Measurements from ENCODE around the gene CTNNAL1.
"Not testable (repeated sequence)": the region's sequence is repeated elsewhere in the genome, so short reads cannot be mapped to it uniquely, and the experiment has no call there.

Gene CTNNAL1

DNA sequence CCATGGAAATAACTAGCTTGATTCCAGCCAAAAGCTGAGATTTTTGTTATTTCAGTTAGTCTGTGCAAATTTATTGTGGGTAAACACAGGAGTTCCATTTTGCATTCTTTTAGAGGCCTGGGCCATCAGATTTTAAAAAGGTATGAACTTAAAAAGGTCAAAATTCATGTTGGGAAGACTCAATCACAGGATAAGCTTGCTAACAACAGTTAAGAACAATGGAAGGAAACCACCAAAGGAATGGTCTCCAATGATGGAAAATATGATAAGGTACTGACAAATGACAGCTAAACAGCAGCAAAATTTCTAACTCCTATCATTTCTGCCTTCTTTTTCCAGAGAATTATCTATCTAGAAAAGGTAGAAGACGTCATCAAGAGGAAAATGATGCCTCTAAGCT is 63.1 kb downstream of the CTNNAL1 start:
- no peaks in the 10 kb centered on the region for H3K4me1 Mint-ChIP-seq (ENCODE audit: low read depth)
- H3K9me3 Mint-ChIP-seq (ENCODE audit: low read depth), result no peaks in the 10 kb centered on the region
- no peaks in the 10 kb centered on the region for H3K27me3 Mint-ChIP-seq
- H3K36me3 Mint-ChIP-seq, result peaks cover 8% of the 10 kb centered on the region
- H3K27ac Mint-ChIP-seq, result no peak overlapping the region
- no peak overlapping the region for H3K4me3 Mint-ChIP-seq

DNA sequence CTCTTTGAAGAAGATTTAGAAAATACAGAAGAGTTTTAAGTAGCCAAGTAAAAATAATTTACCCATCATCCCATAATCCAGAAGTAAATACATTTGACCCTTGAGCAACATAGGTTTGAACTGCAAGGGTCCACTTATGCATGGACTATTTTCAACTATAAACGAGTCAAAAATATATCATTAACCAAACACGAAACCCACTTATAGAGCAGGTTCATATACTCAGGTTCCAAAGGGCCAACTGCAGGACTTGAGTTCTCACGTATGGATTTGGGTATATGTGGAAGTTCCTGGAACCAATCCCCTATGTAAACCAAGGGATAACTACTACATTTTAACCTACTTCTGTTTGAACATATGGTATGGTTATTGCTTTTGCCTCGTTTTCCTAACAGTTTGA is 73.3 kb downstream of the CTNNAL1 start:
- Mint-ChIP-seq H3K36me3 (peaks cover 7% of the 10 kb centered on the region), H3K4me3 (no peak overlapping the region), H3K27ac (no peak overlapping the region), H3K4me1 (ENCODE audit: low read depth) (peaks cover 5% of the 10 kb centered on the region), H3K9me3 (ENCODE audit: low read depth) (no peaks in the 10 kb centered on the region), H3K27me3 (no peaks in the 10 kb centered on the region)

DNA sequence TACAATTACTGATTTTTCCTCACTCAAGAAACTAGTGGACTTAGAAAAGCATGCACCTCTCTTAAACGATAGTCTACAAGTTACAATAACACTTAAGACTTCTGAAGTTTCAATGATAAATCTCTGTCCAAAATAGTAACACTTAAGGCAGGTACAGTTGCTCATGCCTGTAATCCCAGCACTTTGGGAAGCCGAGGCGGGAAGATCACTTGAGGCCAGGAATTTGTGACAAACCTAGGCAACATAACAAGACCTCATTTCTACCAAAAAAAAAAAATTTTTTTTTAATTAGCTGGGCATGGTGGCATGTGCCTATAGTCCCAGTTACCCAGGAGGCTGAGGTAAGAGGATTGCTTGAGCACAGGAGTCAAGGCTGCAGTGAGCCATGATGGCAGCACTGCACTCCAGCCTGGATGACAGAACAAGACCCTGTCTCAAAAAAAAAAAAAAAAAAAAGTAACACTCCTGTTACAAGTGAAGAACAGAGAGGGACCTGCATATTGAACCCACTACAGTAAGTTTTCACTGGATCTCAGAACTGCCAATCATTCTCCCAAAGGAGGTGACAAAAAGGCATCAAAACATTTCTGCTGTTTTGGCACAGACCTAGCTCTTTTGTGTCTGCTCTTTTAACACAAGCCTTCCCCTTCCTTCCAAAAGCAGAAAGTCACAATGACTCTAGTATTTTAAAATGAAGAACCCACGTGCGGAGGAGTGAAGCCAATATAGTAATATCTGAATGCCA is 75.6 kb downstream of the CTNNAL1 start:
- H3K4me1 Mint-ChIP-seq (ENCODE audit: low read depth), result peaks cover 18% of the 10 kb centered on the region
- H3K9me3 Mint-ChIP-seq (ENCODE audit: low read depth), result no peaks in the 10 kb centered on the region
- no peaks in the 10 kb centered on the region for H3K27me3 Mint-ChIP-seq
- no peak overlapping the region for H3K4me3 Mint-ChIP-seq
- H3K27ac Mint-ChIP-seq, result no peak overlapping the region
- H3K36me3 Mint-ChIP-seq, result peaks cover 7% of the 10 kb centered on the region

DNA sequence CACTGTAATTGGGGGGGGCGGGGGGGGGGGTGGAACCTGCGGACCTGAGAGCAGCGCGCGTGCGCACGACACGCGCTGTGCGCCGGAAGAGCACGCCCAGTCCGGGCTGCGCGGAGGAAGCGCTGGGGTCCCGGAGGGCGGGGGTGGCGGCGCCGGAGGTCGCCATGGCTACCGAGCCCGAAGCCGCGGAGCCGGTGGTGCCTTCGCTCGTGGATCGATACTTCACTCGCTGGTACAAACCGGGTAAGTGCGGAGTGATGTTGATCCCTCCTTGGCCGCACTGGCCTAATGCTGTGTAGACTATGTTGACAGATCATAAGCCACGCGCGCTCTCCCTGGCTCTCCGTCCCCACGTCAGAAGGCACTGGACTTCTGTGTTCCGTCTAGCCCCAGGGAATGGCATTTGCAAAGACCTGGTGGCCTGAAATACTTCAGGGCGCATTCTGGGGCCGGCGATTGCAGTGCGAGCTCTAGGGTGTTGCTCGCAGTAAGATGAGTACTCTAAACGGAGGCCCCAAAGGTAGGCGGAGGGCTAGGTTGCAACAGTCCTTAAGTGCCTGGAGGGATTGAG is 78.9 kb downstream of the CTNNAL1 start, which contains the start of gene ABITRAM:
TSS of gene ABITRAM (plus strand) at position 78 of the 571 bp plus-strand sequence. CDS start at position 165, 87 bp downstream.
- H3K4me3 Mint-ChIP-seq, result peak within 1 kb of the TSS; percentile 96
- H3K27me3 Mint-ChIP-seq, result no peaks in the 10 kb centered on the region
- H3K27ac Mint-ChIP-seq, result peak within 1 kb of the TSS; percentile 96
- H3K36me3 Mint-ChIP-seq, result peaks cover 5% of the 10 kb centered on the region
- H3K9me3 Mint-ChIP-seq (ENCODE audit: low read depth), result no peaks in the 10 kb centered on the region
- peaks cover 35% of the 10 kb centered on the region for H3K4me1 Mint-ChIP-seq (ENCODE audit: low read depth)

DNA sequence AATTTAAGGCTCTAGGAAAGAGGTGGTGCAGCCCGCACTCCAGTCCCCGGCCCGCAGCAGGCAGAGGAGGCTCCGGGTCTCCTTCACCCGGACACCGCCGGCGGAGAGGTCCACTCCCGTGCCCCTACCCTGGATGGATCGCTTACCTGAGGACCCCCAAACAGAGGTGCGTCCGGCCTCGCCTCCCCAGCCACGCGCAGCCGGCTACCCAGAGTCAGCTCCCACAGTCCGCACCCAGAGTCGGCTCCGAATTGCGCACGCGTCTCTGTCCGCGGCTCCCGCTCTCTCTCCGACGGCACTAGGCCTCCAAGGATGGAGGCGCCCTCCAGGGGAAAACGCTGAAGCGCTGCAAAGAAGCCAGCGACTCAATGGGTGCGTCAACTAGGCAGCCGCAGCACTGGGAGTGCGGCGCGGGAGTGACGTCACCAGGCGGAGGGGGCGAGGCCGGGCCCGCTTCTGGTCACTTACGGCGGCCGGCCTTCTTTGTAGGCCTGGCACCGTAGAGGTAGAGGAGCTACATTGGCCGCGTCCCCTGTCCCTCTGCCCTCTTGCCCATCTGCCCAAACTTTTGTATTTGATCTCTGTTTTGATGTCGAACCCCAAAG is 79.5 kb downstream of the CTNNAL1 start, which contains the start of gene ELP1:
TSS of gene ELP1 (minus strand) at position 407 of the 605 bp plus-strand sequence. CDS start 2,978 bp downstream, outside the sequence.
- Mint-ChIP-seq H3K4me1 (ENCODE audit: low read depth) (peaks cover 35% of the 10 kb centered on the region), H3K4me3 (peak within 1 kb of the TSS; percentile 96), H3K27ac (peak within 1 kb of the TSS; percentile 96), H3K9me3 (ENCODE audit: low read depth) (no peaks in the 10 kb centered on the region), H3K36me3 (peaks cover 5% of the 10 kb centered on the region), H3K27me3 (no peaks in the 10 kb centered on the region)

DNA sequence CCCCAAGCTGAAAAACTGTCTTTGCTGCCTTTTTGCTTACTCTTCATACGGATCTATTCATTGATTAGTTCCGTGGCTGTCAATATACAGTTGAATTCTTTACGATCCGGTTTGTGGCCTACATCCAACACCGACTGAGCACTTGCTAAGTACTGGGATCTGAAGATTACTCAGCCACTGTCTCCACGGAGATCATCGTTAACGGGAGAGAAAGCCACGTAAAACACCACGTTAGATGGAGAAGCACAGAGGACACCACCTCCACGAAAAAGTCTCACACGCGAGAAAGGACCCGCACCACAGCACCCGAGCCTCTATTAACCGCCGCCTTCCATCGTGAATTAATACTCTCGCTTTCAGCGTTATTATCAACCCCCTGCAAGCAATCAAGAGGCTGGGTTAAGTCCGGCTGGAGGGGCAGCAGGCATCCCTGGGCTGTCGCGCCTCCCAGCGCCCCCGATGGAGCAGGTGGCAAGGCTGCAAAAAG is 80.0 kb downstream of the CTNNAL1 start:
- no peaks in the 10 kb centered on the region for H3K9me3 Mint-ChIP-seq (ENCODE audit: low read depth)
- H3K36me3 Mint-ChIP-seq, result peaks cover 7% of the 10 kb centered on the region
- H3K27me3 Mint-ChIP-seq, result no peaks in the 10 kb centered on the region
- peak overlapping the region; percentile 95 for H3K27ac Mint-ChIP-seq
- peak overlapping the region; percentile 96 for H3K4me3 Mint-ChIP-seq
- peaks cover 35% of the 10 kb centered on the region for H3K4me1 Mint-ChIP-seq (ENCODE audit: low read depth)

DNA sequence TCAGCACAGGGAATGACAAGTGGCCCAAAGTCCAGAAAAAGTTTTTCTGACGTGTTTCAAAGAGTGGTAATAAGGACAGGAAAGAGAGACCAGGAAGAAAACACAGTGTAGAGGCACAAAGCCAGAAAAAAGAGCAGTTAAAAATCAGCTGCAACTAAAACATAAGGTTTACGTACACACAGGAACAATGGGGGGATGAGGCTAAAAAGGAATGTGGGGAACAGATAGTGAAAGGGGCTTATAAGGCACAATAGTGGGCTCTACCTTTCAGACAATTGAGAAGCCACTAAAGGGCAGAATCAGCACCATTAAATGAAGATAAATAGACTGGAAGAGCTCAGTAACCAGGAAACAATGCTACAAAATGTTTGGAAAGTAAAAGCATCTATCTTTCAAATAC is 84.9 kb downstream of the CTNNAL1 start:
- H3K4me3 Mint-ChIP-seq, result no peak overlapping the region
- H3K27ac Mint-ChIP-seq, result no peak overlapping the region
- H3K4me1 Mint-ChIP-seq (ENCODE audit: low read depth), result peaks cover 23% of the 10 kb centered on the region
- H3K9me3 Mint-ChIP-seq (ENCODE audit: low read depth), result no peaks in the 10 kb centered on the region
- H3K36me3 Mint-ChIP-seq, result peaks cover 20% of the 10 kb centered on the region
- no peaks in the 10 kb centered on the region for H3K27me3 Mint-ChIP-seq

DNA sequence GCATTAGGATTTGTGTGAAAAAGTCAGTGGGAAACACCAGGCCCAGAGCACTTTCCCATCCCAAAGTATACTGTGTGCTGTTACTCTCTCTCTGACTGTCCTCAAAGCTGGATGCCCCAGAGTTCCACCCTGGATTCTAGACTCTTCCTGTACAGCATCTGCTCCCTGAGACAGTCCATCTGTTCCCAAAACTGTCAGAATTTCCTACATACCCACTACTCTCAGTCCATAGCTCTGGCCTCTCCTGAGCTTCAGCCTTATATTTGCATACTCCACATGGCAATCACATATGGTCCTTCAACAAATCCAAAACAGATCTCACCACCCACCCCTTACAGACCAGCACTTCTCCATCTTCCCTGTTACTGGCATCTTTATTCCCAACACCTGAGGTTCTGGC is 88.8 kb downstream of the CTNNAL1 start:
- H3K27me3 Mint-ChIP-seq, result no peaks in the 10 kb centered on the region

DNA sequence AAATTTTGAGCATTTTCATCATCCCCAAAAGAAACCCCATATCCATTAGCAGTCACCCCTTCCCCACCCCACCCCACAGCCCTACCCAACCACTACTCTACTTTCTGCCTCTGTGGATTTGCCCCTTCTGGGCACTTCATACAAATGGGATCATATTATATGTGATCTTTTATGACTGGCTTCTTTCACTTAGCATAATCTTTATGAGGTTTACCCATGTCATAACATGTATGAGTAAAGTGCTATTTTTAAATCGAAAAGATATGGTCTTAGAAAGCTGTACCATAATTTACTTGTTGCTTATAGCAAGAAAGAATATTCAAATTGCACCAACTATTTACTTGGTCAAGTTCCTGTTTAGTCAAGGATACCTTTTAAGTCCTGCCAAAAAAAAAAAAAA is 92.1 kb downstream of the CTNNAL1 start:
- Mint-ChIP-seq H3K27ac (no peak overlapping the region), H3K36me3 (peaks cover 26% of the 10 kb centered on the region), H3K27me3 (no peaks in the 10 kb centered on the region), H3K4me1 (ENCODE audit: low read depth) (no peaks in the 10 kb centered on the region), H3K4me3 (no peak overlapping the region), H3K9me3 (ENCODE audit: low read depth) (no peaks in the 10 kb centered on the region)

More for the DNA sequence above, 88.8 kb downstream of the CTNNAL1 start:
- Mint-ChIP-seq H3K4me1 (ENCODE audit: low read depth) (no peaks in the 10 kb centered on the region), H3K4me3 (no peak overlapping the region), H3K36me3 (peaks cover 29% of the 10 kb centered on the region), H3K27ac (no peak overlapping the region), H3K9me3 (ENCODE audit: low read depth) (no peaks in the 10 kb centered on the region)

DNA sequence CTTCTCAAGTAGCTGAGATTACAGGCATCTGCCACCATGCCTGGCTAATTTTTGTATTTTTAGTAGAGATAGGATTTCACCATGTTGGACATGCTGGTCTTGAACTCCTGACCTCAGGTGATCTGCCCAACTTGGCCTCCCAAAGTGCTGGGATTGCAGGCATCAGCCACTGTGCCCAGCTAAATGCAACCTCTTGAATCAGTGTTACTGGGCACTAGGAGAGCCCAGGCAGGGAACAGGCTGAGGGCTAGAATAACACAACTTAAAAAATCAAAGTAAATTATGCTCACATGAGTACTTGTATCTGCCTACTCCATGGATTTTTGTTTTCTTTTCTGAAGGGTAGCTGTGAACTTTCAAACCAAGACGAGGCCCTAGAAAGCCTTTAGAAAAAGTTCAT is 92.9 kb downstream of the CTNNAL1 start:
- not testable (repeated sequence) for H3K9me3 Mint-ChIP-seq (ENCODE audit: low read depth); H3K4me3 Mint-ChIP-seq; H3K27me3 Mint-ChIP-seq; H3K27ac Mint-ChIP-seq; H3K4me1 Mint-ChIP-seq (ENCODE audit: low read depth)
- H3K36me3 Mint-ChIP-seq, result peaks cover 28% of the 10 kb centered on the region

DNA sequence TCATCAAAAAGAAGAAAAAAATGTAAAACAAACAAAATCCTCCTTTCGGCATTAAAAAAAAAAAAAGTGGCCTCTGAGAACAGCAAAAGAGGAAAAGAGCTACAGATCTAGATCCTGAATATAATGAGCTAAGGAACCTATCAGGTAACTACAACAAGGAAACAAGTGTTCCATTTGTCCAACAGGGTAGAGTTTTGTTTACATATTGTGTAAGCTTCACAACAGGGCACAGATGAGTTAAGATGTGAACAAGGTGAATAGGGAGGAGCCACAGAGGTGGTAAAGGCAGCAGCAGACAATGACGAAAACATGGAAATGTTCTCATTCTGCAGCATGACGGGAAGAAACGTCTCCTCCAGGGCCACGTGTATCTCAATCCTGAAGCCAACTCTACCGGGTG is 93.8 kb downstream of the CTNNAL1 start:
- Mint-ChIP-seq H3K27ac (no peak overlapping the region), H3K27me3 (no peaks in the 10 kb centered on the region), H3K9me3 (ENCODE audit: low read depth) (no peaks in the 10 kb centered on the region), H3K4me1 (ENCODE audit: low read depth) (no peaks in the 10 kb centered on the region), H3K4me3 (no peak overlapping the region), H3K36me3 (peaks cover 27% of the 10 kb centered on the region)

DNA sequence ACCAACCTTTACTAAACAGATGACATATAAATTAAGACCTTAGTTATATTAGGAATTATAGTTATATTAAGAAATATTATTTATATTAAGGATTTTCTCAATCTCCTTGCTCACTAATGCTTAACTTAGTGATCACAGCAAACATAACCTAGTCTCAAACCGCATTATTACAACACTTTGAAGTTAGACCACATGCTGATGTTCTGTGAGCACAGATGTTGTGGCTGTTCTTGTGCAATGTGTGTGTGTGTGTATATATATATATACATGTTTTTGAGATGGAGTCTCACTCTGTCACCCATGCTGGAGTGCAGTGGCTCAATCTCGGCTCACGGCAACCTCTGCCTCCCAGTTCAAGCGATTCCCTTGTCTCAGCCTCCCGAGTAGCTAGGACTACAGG is 99.9 kb downstream of the CTNNAL1 start:
- H3K27me3 Mint-ChIP-seq, result no peaks in the 10 kb centered on the region
- no peak overlapping the region for H3K4me3 Mint-ChIP-seq
- peaks cover 14% of the 10 kb centered on the region for H3K36me3 Mint-ChIP-seq
- H3K27ac Mint-ChIP-seq, result no peak overlapping the region
- H3K4me1 Mint-ChIP-seq (ENCODE audit: low read depth), result peaks cover 9% of the 10 kb centered on the region
- H3K9me3 Mint-ChIP-seq (ENCODE audit: low read depth), result no peaks in the 10 kb centered on the region

DNA sequence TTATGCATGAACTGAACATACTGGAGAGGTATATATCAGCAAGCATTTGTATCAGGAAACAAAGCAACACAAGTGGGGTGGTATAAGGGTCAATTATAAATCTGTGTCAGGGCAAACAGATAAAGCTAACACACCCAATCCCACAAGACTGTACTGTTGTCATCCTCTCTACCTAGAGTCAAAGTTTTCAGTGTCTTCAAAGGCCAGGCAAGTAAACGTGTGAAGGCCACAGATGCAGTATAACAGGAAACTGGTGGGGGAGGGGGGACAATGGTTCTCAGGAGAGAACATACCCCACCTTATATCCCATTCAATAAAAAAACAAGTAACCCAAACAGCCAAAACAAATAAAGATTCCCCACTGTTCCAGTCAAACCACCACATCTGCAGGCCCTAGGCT is 101.5 kb downstream of the CTNNAL1 start:
- no peaks in the 10 kb centered on the region for H3K9me3 Mint-ChIP-seq (ENCODE audit: low read depth)
- no peaks in the 10 kb centered on the region for H3K27me3 Mint-ChIP-seq
- H3K4me1 Mint-ChIP-seq (ENCODE audit: low read depth), result peaks cover 9% of the 10 kb centered on the region
- H3K36me3 Mint-ChIP-seq, result peaks cover 20% of the 10 kb centered on the region
- H3K27ac Mint-ChIP-seq, result peak overlapping the region; percentile 34
- H3K4me3 Mint-ChIP-seq, result no peak overlapping the region

DNA sequence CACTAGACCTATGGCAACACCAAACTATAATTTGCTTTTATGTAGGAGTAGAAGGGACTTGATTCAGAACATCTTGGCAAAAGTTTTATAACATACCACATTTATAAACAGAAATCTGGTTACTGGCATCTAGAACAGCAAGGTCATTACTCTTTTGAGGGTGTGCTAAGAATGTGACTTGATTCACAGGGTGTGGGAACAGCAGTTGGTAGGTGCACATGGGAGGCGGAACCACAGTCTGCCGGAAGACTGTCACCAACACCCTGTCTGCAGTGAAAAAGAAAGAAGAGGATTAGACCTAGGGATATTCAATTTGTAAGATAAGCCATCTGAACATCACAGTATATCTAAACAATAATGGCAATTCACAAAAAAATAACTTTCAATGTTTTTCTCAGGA is 102.4 kb downstream of the CTNNAL1 start:
- Mint-ChIP-seq H3K36me3 (peaks cover 15% of the 10 kb centered on the region), H3K4me3 (no peak overlapping the region)

DNA sequence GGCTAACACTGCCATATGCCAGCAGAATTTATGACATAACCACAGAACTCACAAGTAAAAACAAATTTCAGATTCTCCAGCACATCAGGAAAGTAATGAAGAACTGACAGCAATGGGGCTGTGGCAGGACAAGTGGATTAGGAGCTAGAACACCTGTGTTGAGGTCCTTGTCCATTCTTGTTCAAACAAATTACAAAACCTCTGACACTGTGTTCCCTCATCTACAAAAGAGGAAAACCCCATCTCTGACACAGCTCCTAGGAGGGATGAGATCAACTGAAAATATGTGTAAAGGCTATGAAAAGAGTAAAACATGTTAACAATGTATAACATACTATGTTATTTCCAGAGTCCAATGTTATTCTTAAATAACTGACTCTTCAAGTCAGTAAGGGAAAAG is 102.9 kb downstream of the CTNNAL1 start:
- peaks cover 9% of the 10 kb centered on the region for H3K4me1 Mint-ChIP-seq (ENCODE audit: low read depth)
- H3K36me3 Mint-ChIP-seq, result peaks cover 12% of the 10 kb centered on the region
- H3K9me3 Mint-ChIP-seq (ENCODE audit: low read depth), result no peaks in the 10 kb centered on the region
- no peak overlapping the region for H3K27ac Mint-ChIP-seq
- H3K27me3 Mint-ChIP-seq, result no peaks in the 10 kb centered on the region
- H3K4me3 Mint-ChIP-seq, result no peak overlapping the region

More for the DNA sequence above, 102.4 kb downstream of the CTNNAL1 start:
- no peak overlapping the region for H3K27ac Mint-ChIP-seq
- H3K9me3 Mint-ChIP-seq (ENCODE audit: low read depth), result no peaks in the 10 kb centered on the region
- peaks cover 9% of the 10 kb centered on the region for H3K4me1 Mint-ChIP-seq (ENCODE audit: low read depth)
- H3K27me3 Mint-ChIP-seq, result no peaks in the 10 kb centered on the region
